WI38 (cell line): ENCODE measurements around the gene MMEL1.
"Not testable (repeated sequence)": the region's sequence is repeated elsewhere in the genome, so short reads cannot be mapped to it uniquely, and the experiment has no call there.

Experiments used
- H3K4me3 ChIP-seq: 2 replicates; pipeline ENCODE4 v1.5.1; 2011; ENCODE audit warnings: low read depth, mild to moderate bottlenecking, control low read depth, low read length
- TF ChIP-seq, protein P1 (sequence below): IDR thresholded peaks from 2 replicates; pipeline ENCODE4 v1.5.1; 2012; ENCODE audit warnings: low read depth, mild to moderate bottlenecking, control low read depth, low read length

The MMEL1 gene

DNA sequence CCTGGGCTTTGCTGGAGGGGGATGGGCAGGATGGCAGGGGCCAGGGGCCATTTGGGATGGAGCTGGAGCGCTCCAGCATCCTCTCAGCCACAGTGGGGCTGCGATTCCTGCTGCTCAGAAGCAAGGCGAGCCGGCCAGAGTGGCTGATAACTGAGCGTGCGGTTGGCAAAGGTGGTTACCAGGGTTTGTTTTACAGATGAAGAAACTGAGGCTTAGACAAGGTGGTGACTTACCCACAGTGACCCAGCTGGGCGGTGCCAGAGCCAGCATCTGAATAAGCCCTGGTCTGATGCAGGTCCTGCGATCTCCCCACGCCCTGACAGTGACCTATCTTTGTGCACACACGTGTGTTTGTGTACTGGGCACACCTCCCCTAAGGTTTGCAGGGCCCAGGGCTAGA lies 52.1 kb downstream of the MMEL1 start:
- no peak overlapping the region for H3K4me3 ChIP-seq
- TF ChIP-seq, protein P1, sequence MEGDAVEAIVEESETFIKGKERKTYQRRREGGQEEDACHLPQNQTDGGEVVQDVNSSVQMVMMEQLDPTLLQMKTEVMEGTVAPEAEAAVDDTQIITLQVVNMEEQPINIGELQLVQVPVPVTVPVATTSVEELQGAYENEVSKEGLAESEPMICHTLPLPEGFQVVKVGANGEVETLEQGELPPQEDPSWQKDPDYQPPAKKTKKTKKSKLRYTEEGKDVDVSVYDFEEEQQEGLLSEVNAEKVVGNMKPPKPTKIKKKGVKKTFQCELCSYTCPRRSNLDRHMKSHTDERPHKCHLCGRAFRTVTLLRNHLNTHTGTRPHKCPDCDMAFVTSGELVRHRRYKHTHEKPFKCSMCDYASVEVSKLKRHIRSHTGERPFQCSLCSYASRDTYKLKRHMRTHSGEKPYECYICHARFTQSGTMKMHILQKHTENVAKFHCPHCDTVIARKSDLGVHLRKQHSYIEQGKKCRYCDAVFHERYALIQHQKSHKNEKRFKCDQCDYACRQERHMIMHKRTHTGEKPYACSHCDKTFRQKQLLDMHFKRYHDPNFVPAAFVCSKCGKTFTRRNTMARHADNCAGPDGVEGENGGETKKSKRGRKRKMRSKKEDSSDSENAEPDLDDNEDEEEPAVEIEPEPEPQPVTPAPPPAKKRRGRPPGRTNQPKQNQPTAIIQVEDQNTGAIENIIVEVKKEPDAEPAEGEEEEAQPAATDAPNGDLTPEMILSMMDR: no peak

DNA sequence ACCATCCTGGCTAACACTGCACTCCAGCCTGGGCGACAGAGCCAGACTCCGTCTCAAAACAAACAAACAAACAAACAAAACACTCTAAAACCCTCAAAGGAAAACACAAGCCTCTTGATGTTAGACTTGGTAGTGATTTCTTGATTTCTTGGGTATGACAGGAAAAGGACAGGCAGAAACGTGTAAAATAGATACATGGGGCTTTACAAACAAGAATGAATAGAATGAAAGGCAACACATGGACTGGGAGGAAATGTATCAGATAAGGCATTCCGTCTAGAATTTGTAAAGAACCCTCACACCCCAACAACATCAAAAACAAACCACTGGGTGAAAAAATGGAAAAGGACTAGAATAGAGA lies 54.1 kb downstream of the MMEL1 start:
- H3K4me3 ChIP-seq: no peak overlapping the region
- TF ChIP-seq, protein P1: no peak

DNA sequence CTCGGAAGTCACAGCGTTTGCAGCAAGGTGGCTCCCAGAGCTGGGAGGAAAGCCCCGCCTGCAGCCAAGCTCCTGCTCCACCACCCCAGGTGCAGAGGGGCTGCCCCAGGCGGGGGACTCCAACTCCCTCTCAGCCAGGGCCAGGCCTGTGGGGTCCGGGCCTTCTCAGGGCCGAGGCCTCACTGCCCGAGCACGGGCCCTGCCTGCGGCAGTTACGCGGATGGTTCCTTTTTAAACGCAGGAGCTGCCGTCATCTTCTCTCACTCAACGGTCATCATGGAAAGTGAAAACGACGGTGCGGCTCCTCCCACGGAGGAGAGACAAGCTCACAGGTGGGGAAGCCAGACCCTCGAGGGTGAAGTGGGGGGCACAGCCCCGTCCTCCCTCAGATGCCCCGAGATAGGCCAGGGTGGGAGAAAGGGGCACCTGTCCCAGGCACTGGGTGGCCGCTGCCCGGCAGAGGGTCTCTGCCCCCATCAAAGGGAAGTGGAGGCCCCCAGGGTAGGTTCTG lies 55.2 kb downstream of the MMEL1 start:
- H3K4me3 ChIP-seq: not testable (repeated sequence)

DNA sequence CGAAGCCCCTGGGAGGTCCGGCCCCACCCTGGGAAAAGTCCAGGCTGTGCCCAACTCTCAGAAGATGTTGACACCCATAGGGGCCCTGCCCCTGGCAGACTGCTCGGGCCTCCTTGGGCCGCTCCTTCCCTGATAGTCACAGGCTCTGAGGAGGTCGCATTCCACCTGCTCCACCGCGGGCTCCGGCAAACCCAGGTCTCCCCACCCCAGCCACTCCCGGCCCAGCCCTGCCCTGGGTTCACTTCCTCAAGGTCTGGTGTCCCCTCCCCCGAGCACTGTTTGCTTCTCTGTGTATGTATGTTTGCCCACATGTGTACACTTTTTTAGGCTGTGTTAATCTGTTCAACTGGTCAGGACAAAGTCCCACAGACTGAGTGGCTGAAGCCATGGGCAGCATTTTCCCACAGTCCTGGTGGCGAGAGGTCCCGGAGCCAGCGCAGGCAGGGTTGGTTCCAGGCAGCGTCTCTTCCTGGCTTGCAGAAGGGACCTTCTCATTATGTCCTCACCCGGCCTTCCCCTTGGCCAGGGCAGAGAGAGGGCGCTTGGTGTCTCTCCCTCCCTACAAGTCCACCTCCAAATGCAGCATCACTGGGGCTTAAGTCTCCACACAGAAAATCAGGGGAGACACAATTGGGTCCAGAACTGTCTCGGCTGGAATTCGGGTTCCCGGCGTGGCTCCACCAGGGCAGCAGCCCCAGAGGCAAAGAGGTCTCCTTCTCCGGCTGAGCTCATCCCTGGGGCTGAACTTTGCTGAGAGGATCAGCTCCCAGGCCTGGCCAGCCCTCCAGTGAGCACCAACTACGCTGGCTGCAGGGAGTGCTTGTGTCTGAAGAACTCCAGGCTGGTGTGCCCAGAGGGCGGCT lies 56.8 kb downstream of the MMEL1 start:
- no peak overlapping the region for H3K4me3 ChIP-seq
- TF ChIP-seq, protein P1: no peak

DNA sequence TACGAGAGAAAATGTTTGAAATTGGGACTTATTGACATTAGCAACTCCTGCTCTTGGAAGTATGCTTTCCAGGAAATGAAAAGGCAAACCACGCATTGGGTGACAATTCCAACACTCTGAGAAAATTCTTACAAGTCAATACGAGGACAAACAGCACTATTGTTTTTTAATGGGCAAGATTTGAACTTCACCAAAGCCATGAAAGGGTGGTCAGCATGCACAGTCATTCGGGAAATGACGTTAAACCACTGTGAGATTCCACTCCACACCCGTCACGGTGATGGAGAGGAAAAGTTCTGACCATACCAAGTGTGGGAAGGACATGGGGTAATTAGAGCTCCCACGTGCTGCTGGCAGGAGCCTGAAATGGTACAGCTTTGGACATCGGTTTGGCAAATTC lies 58.5 kb downstream of the MMEL1 start:
- no peak overlapping the region for H3K4me3 ChIP-seq
- TF ChIP-seq, protein P1: no peak

DNA sequence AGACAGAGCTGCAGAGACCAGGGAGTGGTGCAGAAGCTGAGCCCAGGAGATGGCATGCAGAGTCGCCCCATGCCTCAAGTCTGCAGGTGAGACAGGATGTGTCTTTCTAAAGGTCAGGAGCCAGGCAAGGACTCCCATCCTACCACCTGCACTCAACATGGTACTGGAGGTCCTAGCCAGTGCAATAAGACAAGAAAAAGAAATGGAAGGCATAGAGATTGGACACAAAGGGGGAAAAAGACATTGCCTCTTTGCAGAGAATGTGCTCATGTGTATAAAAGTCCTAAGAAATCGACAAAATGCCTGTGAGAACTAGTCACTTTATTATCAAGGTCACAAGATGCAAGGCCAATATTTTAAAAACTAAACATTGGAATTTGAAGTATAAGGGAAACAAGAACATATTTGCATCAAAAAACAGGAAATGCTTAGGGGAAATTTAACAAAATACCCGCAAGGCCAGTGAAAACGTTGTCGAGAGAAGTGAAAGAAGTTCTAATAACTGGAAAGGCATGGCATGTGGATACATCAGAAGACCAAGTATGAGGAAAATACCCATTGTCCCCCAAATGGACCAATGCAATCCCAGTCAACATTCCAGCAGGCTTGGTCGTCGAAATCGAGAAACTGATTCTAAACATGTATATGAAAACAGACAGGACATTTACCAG lies 59.4 kb downstream of the MMEL1 start:
- no peak overlapping the region for H3K4me3 ChIP-seq
- TF ChIP-seq, protein P1: no peak

DNA sequence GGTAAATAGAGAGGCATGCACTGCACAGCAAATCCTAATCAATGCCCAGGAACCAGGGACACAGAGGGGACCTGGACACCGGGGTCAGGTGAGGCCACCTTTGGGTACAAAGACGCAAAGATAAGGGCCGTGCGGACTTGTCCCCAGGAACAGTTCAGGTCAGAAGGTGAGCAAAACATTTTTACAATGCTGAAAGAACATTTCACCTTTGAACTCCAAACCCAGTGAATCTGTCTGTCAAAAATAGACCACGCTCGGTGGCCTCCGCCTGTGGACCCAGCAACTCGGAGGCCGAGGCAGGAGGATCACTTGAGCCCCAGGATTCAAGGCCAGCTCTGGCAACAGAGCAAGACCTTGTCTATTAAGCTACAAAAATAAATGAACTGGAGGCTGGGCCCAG lies 61.5 kb downstream of the MMEL1 start:
- no peak overlapping the region for H3K4me3 ChIP-seq
- TF ChIP-seq, protein P1: no peak
